Measurements from ENCODE around the gene POLG2.

Gene POLG2

GRCh38 chr17:64496786-64497564 lies at the start of gene POLG2:
POLG2 (minus strand) TSS chr17:64497054; CDS start chr17:64496968, 86 bp downstream.
- DNase-seq (ENCODE audit: low spot score), result peak; percentile 95

GRCh38 chr17:64544742-64545141 lies 47.9 kb upstream of the POLG2 start:
- DNase-seq (ENCODE audit: low spot score), result no peak

DNA sequence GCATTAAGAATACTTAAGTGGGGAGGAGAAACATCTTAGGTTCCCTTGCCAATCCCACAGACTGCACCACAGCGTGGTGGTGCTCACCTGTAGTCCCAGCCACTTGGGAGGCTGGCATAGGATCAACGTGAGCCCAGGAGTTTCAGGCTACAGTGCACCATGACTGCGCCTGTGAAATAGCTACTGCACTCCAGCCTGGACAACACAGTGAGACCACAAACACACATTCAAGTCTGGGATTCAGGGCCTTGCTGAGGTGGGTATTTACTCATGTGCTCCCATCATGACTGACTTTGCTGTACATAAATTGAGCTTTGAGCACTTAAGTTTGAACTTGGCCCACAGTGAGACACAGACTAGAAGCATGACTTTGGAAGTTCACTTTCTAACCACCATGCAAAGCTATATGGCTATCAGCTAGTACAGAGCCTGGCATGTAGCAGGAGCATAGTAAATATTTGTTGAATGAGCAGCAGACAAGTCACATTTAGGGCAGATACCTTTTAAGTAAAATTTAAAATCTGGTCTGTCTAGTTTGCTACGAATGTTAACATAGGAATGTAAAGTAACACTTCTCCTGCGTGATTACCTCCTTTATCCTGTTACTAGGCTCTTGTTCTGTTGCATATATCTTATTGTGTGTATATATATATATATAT lies 43.4 kb upstream of the POLG2 start:
- DNase-seq (ENCODE audit: low spot score), result no peak

DNA sequence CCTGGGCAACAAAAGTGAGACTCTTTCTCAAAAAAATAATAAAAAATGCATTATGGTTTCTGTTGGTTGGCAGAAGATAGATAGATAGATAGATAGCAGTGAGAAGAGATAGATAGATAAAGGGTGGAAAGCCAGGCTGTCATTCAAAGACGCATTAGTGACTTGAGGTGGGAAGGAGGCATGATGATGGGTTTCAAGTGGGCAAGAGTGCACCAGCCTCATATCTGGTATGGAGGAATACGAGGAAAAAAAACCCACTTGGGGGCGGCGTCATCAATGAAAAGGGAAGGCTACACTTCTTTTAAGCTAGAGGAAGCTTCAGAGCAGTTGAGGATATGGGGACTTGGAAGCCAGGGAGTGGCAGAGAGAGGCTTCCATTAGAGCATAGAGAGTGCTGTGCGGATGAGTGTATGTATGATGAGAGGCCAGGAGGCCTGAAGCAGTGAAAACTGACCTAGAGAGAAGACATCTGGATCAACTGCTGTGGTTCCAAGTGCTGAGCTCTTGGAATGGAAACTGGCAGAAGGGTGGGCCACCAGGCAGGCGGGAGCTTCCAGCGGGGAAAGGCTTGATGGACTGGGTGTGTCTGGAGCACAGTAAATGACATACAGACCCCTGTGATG lies 41.8 kb upstream of the POLG2 start:
- DNase-seq (ENCODE audit: low spot score), result no peak

DNA sequence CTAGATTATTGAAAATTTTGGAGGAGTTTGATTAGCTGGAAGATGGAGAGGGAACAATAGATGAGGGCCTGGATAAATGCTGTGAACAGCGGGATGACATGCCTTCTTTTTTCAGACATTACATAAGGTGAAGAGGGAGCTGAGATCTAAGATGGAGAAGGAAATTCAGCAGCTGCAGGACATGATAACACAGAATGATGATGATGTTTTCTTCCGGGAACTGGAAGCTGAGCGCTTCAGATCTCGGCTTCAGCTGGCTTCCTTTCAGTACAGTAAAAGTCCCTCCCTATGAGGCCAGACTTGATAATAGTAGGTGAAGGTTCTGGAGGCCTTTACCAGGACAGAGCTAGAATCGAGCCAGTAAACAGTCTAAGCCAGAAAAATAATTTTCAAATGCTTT lies 40.6 kb upstream of the POLG2 start:
- DNase-seq (ENCODE audit: low spot score), result no peak

- no peak for DNase-seq (ENCODE audit: low spot score)
Measured at GRCh38 chr17:64536913-64537312, 40.1 kb upstream of the POLG2 start.

DNA sequence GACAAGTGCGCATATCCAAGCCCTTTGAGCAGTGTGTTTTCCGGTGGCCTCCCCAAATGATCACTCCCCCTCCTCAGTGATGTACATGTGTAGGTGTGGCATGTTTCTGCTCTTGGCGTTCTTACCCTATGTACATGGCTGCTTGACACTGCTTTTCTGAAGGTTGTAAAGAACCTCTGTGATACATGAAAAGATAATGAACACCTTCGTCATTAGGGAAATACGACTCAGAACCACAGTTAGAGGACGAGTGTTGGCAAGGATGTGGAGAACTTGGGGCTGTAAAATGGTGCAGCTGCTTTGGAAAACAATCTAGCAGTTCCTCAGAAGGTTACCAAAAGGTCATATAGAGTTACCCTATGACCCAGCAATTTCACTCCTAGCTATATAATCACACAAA lies 38.5 kb upstream of the POLG2 start:
- no peak for DNase-seq (ENCODE audit: low spot score)

DNA sequence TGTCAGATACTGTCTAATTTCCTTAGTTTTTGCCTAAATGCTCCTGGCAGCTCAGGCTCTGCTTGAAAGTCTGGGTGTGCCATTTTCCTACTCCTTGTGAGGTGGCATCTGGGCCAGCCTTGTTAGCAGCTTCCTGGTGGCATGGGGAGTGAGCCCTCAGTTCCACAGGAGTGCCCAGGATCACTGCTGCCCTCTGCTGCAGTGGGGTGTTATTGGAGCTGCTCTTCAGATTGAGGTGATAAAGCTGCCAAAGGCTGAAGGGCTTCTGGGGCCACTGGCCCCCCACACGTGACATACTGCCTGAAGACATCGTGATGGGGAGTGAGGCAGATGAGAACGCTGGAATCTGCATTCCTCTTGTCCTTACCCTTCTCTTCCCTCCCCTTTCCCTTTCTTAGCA lies 37.3 kb upstream of the POLG2 start:
- DNase-seq (ENCODE audit: low spot score), result peak; percentile 40

- no peak for DNase-seq (ENCODE audit: low spot score)
Measured at GRCh38 chr17:64533784-64534183, 36.9 kb upstream of the POLG2 start.

DNA sequence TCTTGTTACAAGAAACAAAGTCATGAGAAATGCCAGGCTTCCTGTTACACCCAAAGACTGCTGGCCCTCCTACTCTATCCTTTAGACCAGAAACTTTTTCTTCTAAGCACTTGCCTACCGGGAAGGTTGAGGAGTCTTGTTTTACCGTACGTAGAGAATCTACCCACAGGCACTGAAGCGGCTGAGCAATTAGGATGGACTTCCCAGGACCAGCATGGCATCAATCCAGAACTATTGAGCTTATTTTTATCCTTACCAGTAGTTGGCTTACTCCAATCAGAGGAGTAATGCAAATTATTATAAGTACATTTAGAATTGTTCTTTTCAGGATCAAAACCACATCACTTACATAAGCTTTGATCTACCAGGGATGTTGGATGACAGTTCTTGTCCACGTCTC lies 35.6 kb upstream of the POLG2 start:
- no peak for DNase-seq (ENCODE audit: low spot score)

DNA sequence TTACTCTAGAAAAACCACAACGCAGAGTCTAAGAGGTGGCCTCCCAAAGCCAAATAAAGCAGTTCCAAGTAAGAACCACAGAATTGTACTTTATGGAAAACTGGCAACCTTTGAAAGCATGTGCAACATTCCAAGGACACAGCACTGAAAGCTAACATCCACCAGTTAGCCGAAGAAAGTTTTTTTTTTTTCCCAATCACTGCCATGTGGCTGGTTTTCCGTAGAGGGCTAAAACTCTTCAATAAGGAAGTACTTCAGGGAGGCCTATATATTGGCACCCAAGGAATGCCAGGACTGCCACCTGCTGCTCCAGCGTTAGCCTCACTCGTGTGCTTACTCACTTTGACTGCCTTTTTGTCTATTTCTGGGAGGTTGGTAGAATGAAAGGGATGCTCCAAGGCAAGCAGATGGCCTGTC lies 35.1 kb upstream of the POLG2 start:
- no peak for DNase-seq (ENCODE audit: low spot score)

DNA sequence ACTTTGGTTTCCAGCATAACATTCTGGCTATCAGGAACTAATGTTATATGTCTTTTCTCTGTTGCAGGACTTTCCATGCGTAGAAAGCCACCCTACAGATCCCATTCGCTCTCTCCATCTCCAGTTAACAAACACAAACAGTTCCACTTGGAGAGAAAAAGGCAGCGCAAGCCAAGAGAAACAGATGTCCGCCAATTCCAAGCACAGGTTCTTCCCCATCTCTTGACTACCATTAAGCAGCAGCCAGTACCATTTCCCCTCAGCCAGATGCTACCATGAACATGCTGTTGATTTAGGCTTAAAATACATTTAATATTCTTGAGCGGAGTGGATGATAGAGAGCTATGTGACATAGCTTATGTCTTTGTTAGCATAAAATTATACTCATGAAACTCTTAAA lies 32.4 kb upstream of the POLG2 start:
- no peak for DNase-seq (ENCODE audit: low spot score)

- no peak for DNase-seq (ENCODE audit: low spot score)
Measured at GRCh38 chr17:64527914-64528313, 31.1 kb upstream of the POLG2 start.

DNA sequence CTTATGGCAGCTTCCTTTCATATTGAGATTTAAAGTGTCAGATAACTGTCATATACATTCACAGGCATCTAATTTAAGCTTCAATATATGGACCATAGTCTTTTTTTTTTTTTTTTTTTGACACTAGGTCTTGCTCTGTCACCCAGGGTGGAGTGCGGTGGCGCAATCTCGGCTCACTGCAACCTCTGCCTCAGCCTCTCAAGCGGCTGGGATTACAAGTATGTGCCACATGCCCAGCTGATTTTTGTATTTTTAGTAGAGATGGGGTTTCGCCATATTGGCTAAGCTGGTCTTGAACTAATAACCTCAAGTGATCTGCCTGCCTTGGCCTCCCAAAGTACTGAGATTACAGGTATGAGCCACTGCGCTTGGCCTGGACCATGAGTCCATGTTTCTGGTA lies 23.5 kb upstream of the POLG2 start:
- no peak for DNase-seq (ENCODE audit: low spot score)

GRCh38 chr17:64519601-64520000 lies 22.7 kb upstream of the POLG2 start:
- DNase-seq (ENCODE audit: low spot score), result no peak

DNA sequence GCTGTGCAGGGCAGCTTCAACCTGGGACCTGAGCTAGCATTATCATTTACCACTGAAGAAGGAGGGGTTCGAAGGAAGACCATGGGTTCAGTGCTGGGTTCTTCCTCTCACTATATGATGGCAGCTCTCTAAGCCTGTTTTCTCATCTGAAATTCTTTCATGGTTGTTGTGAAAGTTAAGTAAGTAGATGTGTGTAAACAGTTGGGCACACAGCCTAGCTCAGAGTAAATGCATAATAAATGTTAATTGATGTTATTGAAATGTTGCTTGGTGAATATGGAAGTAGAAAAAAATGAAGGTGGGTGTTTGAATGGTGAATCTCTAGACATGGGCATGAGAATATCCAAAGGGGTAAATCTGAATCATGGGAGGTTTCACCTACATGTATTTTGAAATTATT lies 19.0 kb upstream of the POLG2 start:
- no peak for DNase-seq (ENCODE audit: low spot score)

GRCh38 chr17:64515419-64515818 lies 18.6 kb upstream of the POLG2 start:
- DNase-seq (ENCODE audit: low spot score), result no peak

- DNase-seq (ENCODE audit: low spot score), result no peak
Measured at GRCh38 chr17:64509179-64509578, 12.3 kb upstream of the POLG2 start.

DNA sequence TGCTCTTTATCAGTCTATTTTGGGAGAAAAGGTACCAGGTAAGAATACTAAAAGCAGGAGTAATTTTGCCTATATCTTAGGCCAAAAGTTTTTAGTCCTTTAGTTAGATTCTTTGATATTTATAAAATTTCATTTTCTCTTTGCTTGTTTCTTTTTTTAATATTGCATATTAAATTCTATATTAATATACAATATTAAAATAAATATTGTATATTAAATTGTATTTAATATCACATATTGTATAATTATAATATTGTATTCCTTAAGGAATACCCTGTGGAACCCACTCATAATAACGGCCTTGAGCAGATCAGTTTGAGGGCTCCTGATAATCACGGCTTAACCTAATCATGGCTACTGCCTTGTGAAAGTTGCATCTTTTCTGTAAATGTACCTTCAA lies 11.8 kb upstream of the POLG2 start:
- no peak for DNase-seq (ENCODE audit: low spot score)

DNA sequence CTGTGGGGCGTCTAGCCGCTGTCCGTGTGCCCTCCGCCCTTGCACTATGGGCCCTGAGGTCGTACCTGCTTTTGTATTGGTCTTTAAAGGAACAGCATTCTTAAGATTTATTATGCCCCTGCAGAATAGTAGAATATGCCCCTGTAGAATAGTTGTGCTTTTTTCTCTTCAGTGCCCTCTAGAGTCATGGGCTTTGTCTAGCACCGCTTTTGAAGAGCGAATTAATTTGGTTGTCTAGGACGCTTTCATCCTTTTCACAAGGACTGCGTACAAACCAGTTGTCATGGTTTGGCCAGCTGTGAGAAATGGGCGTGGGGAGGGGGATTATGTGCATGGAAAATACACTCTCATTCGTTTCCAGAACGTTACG lies 10.5 kb upstream of the POLG2 start:
- DNase-seq (ENCODE audit: low spot score), result peak; percentile 72

DNA sequence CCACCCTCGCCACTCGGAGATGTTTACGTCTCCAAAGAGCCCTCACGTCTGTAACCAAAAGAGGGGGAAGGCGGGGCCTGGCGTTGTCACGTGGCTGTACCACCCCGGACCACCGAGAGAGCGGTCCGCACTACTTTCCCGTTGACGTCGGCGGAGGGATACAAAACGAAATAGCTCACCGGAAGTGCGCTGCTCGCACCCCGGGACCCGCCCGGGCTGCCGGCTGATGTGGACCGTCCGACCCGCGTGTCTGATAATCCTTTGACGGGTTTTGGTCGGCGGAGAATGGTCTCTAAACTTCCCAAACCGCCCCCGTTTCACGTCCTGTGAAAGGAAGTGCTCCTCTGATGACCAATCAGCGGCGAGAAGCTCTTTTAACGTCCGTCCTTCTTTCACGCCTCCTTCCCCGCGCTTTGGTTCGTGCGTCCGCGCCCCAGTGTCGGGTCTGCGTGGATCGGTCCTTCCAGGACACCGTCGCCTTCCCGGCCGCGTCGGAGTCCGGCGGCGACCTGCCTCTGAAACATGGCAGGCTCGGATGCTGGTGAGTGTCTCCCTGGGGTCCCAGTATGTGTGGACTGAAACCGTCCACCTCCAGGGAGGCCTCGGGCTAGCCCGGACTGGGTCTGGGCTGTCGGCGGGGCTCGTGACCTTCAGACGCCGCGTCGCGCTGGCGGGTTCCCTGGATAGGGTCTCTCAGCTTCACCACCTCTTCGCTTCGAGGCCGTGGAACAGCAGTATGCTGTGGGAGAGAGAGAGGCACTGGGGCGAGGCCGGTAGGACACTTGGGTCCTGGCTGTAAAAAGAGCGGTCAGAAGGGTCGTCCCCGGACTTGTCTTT lies 9.9 kb upstream of the POLG2 start, which contains the start of gene CEP95:
TSS of gene CEP95 (plus strand) at position 402 of the 837 bp plus-strand sequence. CDS start at position 523, 121 bp downstream.
- DNase-seq (ENCODE audit: low spot score), result no peak

DNA sequence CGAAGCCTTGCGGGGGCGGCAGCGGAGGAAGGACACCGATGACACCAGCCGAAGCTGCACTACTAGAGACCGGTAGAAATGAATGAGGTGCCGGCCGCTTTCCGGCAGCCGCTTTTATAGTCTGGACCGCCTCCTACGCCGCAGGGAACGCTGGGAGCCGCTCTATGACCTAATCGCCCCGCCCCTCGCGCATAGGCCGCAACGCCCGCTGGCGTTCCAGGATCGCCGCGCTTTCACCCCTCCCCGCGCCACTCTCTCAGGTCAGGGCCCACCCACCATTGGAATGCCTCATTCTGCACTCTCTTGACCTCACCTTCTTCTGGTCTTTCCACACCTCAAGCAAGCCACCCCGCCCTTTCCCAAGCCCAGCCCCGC lies 9.3 kb upstream of the POLG2 start, which contains the start of gene DDX5:
TSS of gene DDX5 (minus strand) at position 89 of the 375 bp plus-strand sequence. CDS start 170 bp downstream, outside the sequence.
- DNase-seq (ENCODE audit: low spot score), result peak; percentile 99
